ENCODE results near the gene PCSK7.
"Not testable (repeated sequence)": the region's sequence is repeated elsewhere in the genome, so short reads cannot be mapped to it uniquely, and the experiment has no call there.

PCSK7 gene

GRCh38 chr11:117269856-117270255, 38.0 kb upstream of the PCSK7 start:
- no peak overlapping the region for H3K4me3 ChIP-seq (ENCODE audit: low read depth, low read length)
- TF ChIP-seq CTCF (IDR thresholded peaks at IDR 0.05; ENCODE audit: insufficient read depth, low read depth, low read length, missing control alignments) = no peak
- no peak for DNase-seq (ENCODE audit: low read depth)

GRCh38 chr11:117265745-117266144, 33.9 kb upstream of the PCSK7 start:
- no peak for DNase-seq (ENCODE audit: low read depth)
- no peak for TF ChIP-seq CTCF (IDR thresholded peaks at IDR 0.05; ENCODE audit: insufficient read depth, low read depth, low read length, missing control alignments)

GRCh38 chr11:117264624-117265323, 32.9 kb upstream of the PCSK7 start:
- DNase-seq (ENCODE audit: low read depth) = not testable (repeated sequence)

More at GRCh38 chr11:117265745-117266144, 33.9 kb upstream of the PCSK7 start:
- no peak overlapping the region for H3K4me3 ChIP-seq (ENCODE audit: low read depth, low read length)

GRCh38 chr11:117259417-117259816, 27.5 kb upstream of the PCSK7 start:
- no peak for TF ChIP-seq CTCF (IDR thresholded peaks at IDR 0.05; ENCODE audit: insufficient read depth, low read depth, low read length, missing control alignments)
- no peak for DNase-seq (ENCODE audit: low read depth)
- no peak overlapping the region for H3K4me3 ChIP-seq (ENCODE audit: low read depth, low read length)

More at GRCh38 chr11:117264624-117265323, 32.9 kb upstream of the PCSK7 start:
- H3K4me3 ChIP-seq (ENCODE audit: low read depth, low read length) = not testable (repeated sequence)

GRCh38 chr11:117258576-117258975, 26.7 kb upstream of the PCSK7 start:
- no peak for DNase-seq (ENCODE audit: low read depth)
- H3K4me3 ChIP-seq (ENCODE audit: low read depth, low read length) = no peak overlapping the region
- no peak for TF ChIP-seq CTCF (IDR thresholded peaks at IDR 0.05; ENCODE audit: insufficient read depth, low read depth, low read length, missing control alignments)

GRCh38 chr11:117256573-117256972, 24.7 kb upstream of the PCSK7 start:
- no peak overlapping the region for H3K4me3 ChIP-seq (ENCODE audit: low read depth, low read length)
- no peak for TF ChIP-seq CTCF (IDR thresholded peaks at IDR 0.05; ENCODE audit: insufficient read depth, low read depth, low read length, missing control alignments)
- DNase-seq (ENCODE audit: low read depth) = no peak

GRCh38 chr11:117255966-117256365, 24.1 kb upstream of the PCSK7 start:
- no peak for DNase-seq (ENCODE audit: low read depth)
- no peak for TF ChIP-seq CTCF (IDR thresholded peaks at IDR 0.05; ENCODE audit: insufficient read depth, low read depth, low read length, missing control alignments)
- no peak overlapping the region for H3K4me3 ChIP-seq (ENCODE audit: low read depth, low read length)

Data from GM12865 (cell line).